Activated naive CD8-positive, alpha-beta T cell treated with anti-CD3 and anti-CD28 coated beads, Interleukin-2, amount 10 ng/mL, durations not matched to agents 7 days and 5 days (primary cell): ENCODE measurements around the gene NEK4. TPM values are rescaled to one million over a fixed set of nuclear protein-coding genes. Genes with fewer than 3 reads are reported as not detected.

Source experiments
- ATAC-seq: fragments of 150-1000 bp; cut with Tn5 transposase; one replicate; pipeline ENCODE4 v1.10.0; 2021; ENCODE audit warnings: low read depth, moderate library complexity
- POLR2A ChIA-PET: fragments of 350-600 bp; sonication (Branson Sonifier 250); formaldehyde crosslinking; loops from one replicate; lab custom pipeline; 2021; ENCODE audit warnings: antibody characterized with exemption; lab: Charles Lee
- DNase-seq: peaks from one replicate; pipeline ENCODE4 v3.0.0; 2021
- H3K27ac Mint-ChIP-seq: one replicate; pipeline ENCODE4 v1.8.0; 2022; ENCODE audit warnings: mild to moderate bottlenecking, mixed read lengths
- H3K27me3 Mint-ChIP-seq: one replicate; pipeline ENCODE4 v1.8.0; 2022; ENCODE audit warnings: mild to moderate bottlenecking, moderate library complexity, mixed read lengths
- H3K36me3 Mint-ChIP-seq: one replicate; pipeline ENCODE4 v1.8.0; 2021; ENCODE audit warnings: mild to moderate bottlenecking, mixed read lengths
- H3K4me1 Mint-ChIP-seq: one replicate; pipeline ENCODE4 v1.8.0; 2021; ENCODE audit warnings: mixed read lengths
- H3K4me3 Mint-ChIP-seq: one replicate; pipeline ENCODE4 v1.8.0; 2022; ENCODE audit warnings: mild to moderate bottlenecking, moderate library complexity, mixed read lengths
- H3K9me3 Mint-ChIP-seq: one replicate; pipeline ENCODE4 v1.8.0; 2021; ENCODE audit warnings: mixed read lengths
- total RNA-seq, 2 experiments: library from RNA; stranded (reverse); gene quantifications; one replicate each; pipeline ENCODE4 v1.2.3, GENCODE V29; 2021

Gene NEK4
- total RNA-seq = 10 to 100 TPM; 22.4 to 25.1 TPM

- H3K27me3 Mint-ChIP-seq = peaks cover 2% of the 10 kb centered on the region
- H3K27ac Mint-ChIP-seq = peak within 1 kb of the TSS; percentile 88
- peak within 1 kb of the TSS; percentile 94 for H3K4me3 Mint-ChIP-seq
- H3K4me1 Mint-ChIP-seq = peaks cover 24% of the 10 kb centered on the region
- no peaks in the 10 kb centered on the region for H3K9me3 Mint-ChIP-seq
- POLR2A ChIA-PET = interaction anchor here (0.6 to 2.5 kb wide), 5 partner anchors 9 to 1271 kb away, joined by 3 to 6 read pairs (median 4); partner anchors contain the start of genes DCAF1, GLT8D1, SPCS1 and UQCC5
- ATAC-seq (peak; percentile 98), DNase-seq (peak; percentile 87)
- peaks cover under 1% of the 10 kb centered on the region for H3K36me3 Mint-ChIP-seq
Observed at GRCh38 chr3:52770496-52771333, at the start of gene NEK4. NEK4 (minus strand) TSS chr3:52770940; CDS start chr3:52770746, 194 bp downstream.

- POLR2A ChIA-PET = interaction anchor here (1.6 kb wide), 1 partner anchor 17 kb away, joined by 3 read pairs; no protein-coding TSS in a partner anchor
- ATAC-seq (no peak), DNase-seq (no peak)
- H3K9me3 Mint-ChIP-seq = no peaks in the 10 kb centered on the region
- H3K4me3 Mint-ChIP-seq = no peak overlapping the region
- no peaks in the 10 kb centered on the region for H3K27me3 Mint-ChIP-seq
- no peaks in the 10 kb centered on the region for H3K36me3 Mint-ChIP-seq
- no peak overlapping the region for H3K27ac Mint-ChIP-seq
- H3K4me1 Mint-ChIP-seq = peaks cover 2% of the 10 kb centered on the region
Observed at GRCh38 chr3:52819936-52820335, 49.2 kb upstream of the NEK4 start.

- no peaks in the 10 kb centered on the region for H3K27me3 Mint-ChIP-seq
- H3K27ac Mint-ChIP-seq = no peak overlapping the region
- no peak overlapping the region for H3K4me3 Mint-ChIP-seq
- ATAC-seq (no peak), DNase-seq (no peak)
- no peaks in the 10 kb centered on the region for H3K36me3 Mint-ChIP-seq
- POLR2A ChIA-PET = no interaction called here
- H3K9me3 Mint-ChIP-seq = no peaks in the 10 kb centered on the region
- H3K4me1 Mint-ChIP-seq = peaks cover 2% of the 10 kb centered on the region
Observed at GRCh38 chr3:52817860-52818259, 47.1 kb upstream of the NEK4 start.

GRCh38 chr3:52817221-52817620 is 46.5 kb upstream of the NEK4 start:
- ATAC-seq = no peak
- POLR2A ChIA-PET = no interaction called here
- DNase-seq = no peak
- H3K4me3 Mint-ChIP-seq = no peak overlapping the region
- H3K4me1 Mint-ChIP-seq = peaks cover 2% of the 10 kb centered on the region
- H3K27me3 Mint-ChIP-seq = no peaks in the 10 kb centered on the region
- H3K9me3 Mint-ChIP-seq = no peaks in the 10 kb centered on the region
- H3K27ac Mint-ChIP-seq = no peak overlapping the region
- no peaks in the 10 kb centered on the region for H3K36me3 Mint-ChIP-seq

- Mint-ChIP-seq H3K27me3 (no peaks in the 10 kb centered on the region), H3K36me3 (no peaks in the 10 kb centered on the region)
Observed at GRCh38 chr3:52816654-52817053, 45.9 kb upstream of the NEK4 start.

GRCh38 chr3:52816199-52816598 is 45.5 kb upstream of the NEK4 start:
- H3K36me3 Mint-ChIP-seq = no peaks in the 10 kb centered on the region
- ATAC-seq = no peak
- no peaks in the 10 kb centered on the region for H3K27me3 Mint-ChIP-seq
- POLR2A ChIA-PET = no interaction called here
- no peak for DNase-seq
- no peak overlapping the region for H3K27ac Mint-ChIP-seq
- H3K4me3 Mint-ChIP-seq = no peak overlapping the region
- H3K4me1 Mint-ChIP-seq = peaks cover 2% of the 10 kb centered on the region
- no peaks in the 10 kb centered on the region for H3K9me3 Mint-ChIP-seq

More at GRCh38 chr3:52816654-52817053, 45.9 kb upstream of the NEK4 start:
- Mint-ChIP-seq H3K4me1 (peaks cover 2% of the 10 kb centered on the region), H3K4me3 (no peak overlapping the region), H3K27ac (no peak overlapping the region), H3K9me3 (no peaks in the 10 kb centered on the region)
- POLR2A ChIA-PET = no interaction called here
- ATAC-seq (no peak), DNase-seq (no peak)

- DNase-seq = no peak
- peaks cover 4% of the 10 kb centered on the region for H3K27me3 Mint-ChIP-seq
- no peak for ATAC-seq
- POLR2A ChIA-PET = no interaction called here
- H3K4me1 Mint-ChIP-seq = peaks cover 12% of the 10 kb centered on the region
- no peaks in the 10 kb centered on the region for H3K9me3 Mint-ChIP-seq
- H3K4me3 Mint-ChIP-seq = no peak overlapping the region
- no peak overlapping the region for H3K27ac Mint-ChIP-seq
- H3K36me3 Mint-ChIP-seq = no peaks in the 10 kb centered on the region
Observed at GRCh38 chr3:52813810-52814209, 43.1 kb upstream of the NEK4 start.

- no peaks in the 10 kb centered on the region for H3K36me3 Mint-ChIP-seq
- POLR2A ChIA-PET = no interaction called here
- no peaks in the 10 kb centered on the region for H3K9me3 Mint-ChIP-seq
- DNase-seq (no peak), ATAC-seq (no peak)
- H3K27ac Mint-ChIP-seq = peak overlapping the region; percentile 33
- no peak overlapping the region for H3K4me3 Mint-ChIP-seq
- peaks cover 16% of the 10 kb centered on the region for H3K4me1 Mint-ChIP-seq
- peaks cover 4% of the 10 kb centered on the region for H3K27me3 Mint-ChIP-seq
Observed at GRCh38 chr3:52811452-52812011, 40.8 kb upstream of the NEK4 start.

GRCh38 chr3:52810923-52811322 is 40.2 kb upstream of the NEK4 start:
- no peak overlapping the region for H3K4me3 Mint-ChIP-seq
- DNase-seq (no peak), ATAC-seq (no peak)
- no peaks in the 10 kb centered on the region for H3K9me3 Mint-ChIP-seq
- peaks cover 16% of the 10 kb centered on the region for H3K4me1 Mint-ChIP-seq
- POLR2A ChIA-PET = no interaction called here
- H3K27ac Mint-ChIP-seq = no peak overlapping the region
- no peaks in the 10 kb centered on the region for H3K36me3 Mint-ChIP-seq
- H3K27me3 Mint-ChIP-seq = peaks cover 4% of the 10 kb centered on the region

GRCh38 chr3:52809662-52810377 is 39.1 kb upstream of the NEK4 start:
- Mint-ChIP-seq H3K36me3 (no peaks in the 10 kb centered on the region), H3K9me3 (no peaks in the 10 kb centered on the region), H3K27ac (peak overlapping the region; percentile 7), H3K27me3 (peaks cover 4% of the 10 kb centered on the region), H3K4me1 (peaks cover 16% of the 10 kb centered on the region), H3K4me3 (no peak overlapping the region)
- ATAC-seq (peak; percentile 62), DNase-seq (no peak)
- POLR2A ChIA-PET = no interaction called here

- ATAC-seq (no peak), DNase-seq (no peak)
- Mint-ChIP-seq H3K4me3 (no peak overlapping the region), H3K27ac (no peak overlapping the region), H3K36me3 (no peaks in the 10 kb centered on the region), H3K9me3 (no peaks in the 10 kb centered on the region), H3K27me3 (peaks cover 4% of the 10 kb centered on the region), H3K4me1 (peaks cover 16% of the 10 kb centered on the region)
- POLR2A ChIA-PET = no interaction called here
Observed at GRCh38 chr3:52809149-52809548, 38.4 kb upstream of the NEK4 start.

GRCh38 chr3:52805270-52806039 is 34.7 kb upstream of the NEK4 start:
- Mint-ChIP-seq H3K4me1 (peaks cover 16% of the 10 kb centered on the region), H3K36me3 (no peaks in the 10 kb centered on the region), H3K27ac (no peak overlapping the region), H3K27me3 (peaks cover 4% of the 10 kb centered on the region), H3K9me3 (no peaks in the 10 kb centered on the region), H3K4me3 (no peak overlapping the region)
- ATAC-seq (no peak), DNase-seq (no peak)
- POLR2A ChIA-PET = no interaction called here

- POLR2A ChIA-PET = no interaction called here
- no peak overlapping the region for H3K4me3 Mint-ChIP-seq
- H3K27ac Mint-ChIP-seq = no peak overlapping the region
- DNase-seq (no peak), ATAC-seq (no peak)
- H3K36me3 Mint-ChIP-seq = no peaks in the 10 kb centered on the region
- H3K9me3 Mint-ChIP-seq = no peaks in the 10 kb centered on the region
- no peaks in the 10 kb centered on the region for H3K4me1 Mint-ChIP-seq
- no peaks in the 10 kb centered on the region for H3K27me3 Mint-ChIP-seq
Observed at GRCh38 chr3:52801839-52802238, 31.1 kb upstream of the NEK4 start.
